Measurements from ENCODE around the gene GNPAT. TPM values are rescaled to one million over a fixed set of nuclear protein-coding genes. Genes with fewer than 3 reads are reported as not detected.

The GNPAT gene
- total RNA-seq, 1 experiment from 2014 or later, result 40.5 TPM

- CTCF ChIA-PET, result no interaction called here
- no TSS peak for BruUV-seq (replicated peaks)
- H3K27ac ChIP-seq (ENCODE audit: low read length), result no peak overlapping the region
Observed at GRCh38 chr1:231208980-231209379, 32.0 kb upstream of the GNPAT start.

GRCh38 chr1:231209531-231209930, 31.5 kb upstream of the GNPAT start:
- no peak overlapping the region for H3K27ac ChIP-seq (ENCODE audit: low read length)
- intact Hi-C loops (cut with micrococcal nuclease), result no loop called here
- ChIA-PET CTCF (no interaction called here), POLR2A (ENCODE audit: unreplicated experiment) (interaction anchor here (0.6 kb wide), 1 partner anchor 128 kb away, joined by 7 read pairs; the partner anchor contains the start of gene SPRTN)
- 0 out of 2 replicates have a peak, but pooled peaks cover 6% of the 10 kb centered on the region for H3K4me1 ChIP-seq (ENCODE audit: insufficient read depth, low read length)
- BruUV-seq (replicated peaks), result no TSS peak
- no peaks in the 10 kb centered on the region for H3K9me2 ChIP-seq (replicated peaks; ENCODE audit: low read length)
- H3K36me3 ChIP-seq (ENCODE audit: low read depth, low read length), result no peaks in the 10 kb centered on the region
- H3K4me2 ChIP-seq (ENCODE audit: low read length), result no peak overlapping the region
- no peaks in the 10 kb centered on the region for H3K9me3 ChIP-seq (ENCODE audit: low read length)
- H2AFZ ChIP-seq (ENCODE audit: low read length), result no peak overlapping the region
- TF ChIP-seq CTCF (conservative IDR thresholded peaks at IDR 0.05; ENCODE audit: low read depth, low read length) (no peak), EZH2 (IDR thresholded peaks at IDR 0.05; ENCODE audit: low read length, unreplicated experiment) (no peak), EZH2phosphoT487 (IDR thresholded peaks at IDR 0.05; ENCODE audit: borderline replicate concordance, low read length) (no peak)
- no peaks in the 10 kb centered on the region for H4K20me1 ChIP-seq (ENCODE audit: low read length)
- peaks cover 15% of the 10 kb centered on the region for H3K27me3 ChIP-seq (ENCODE audit: low read length)
- H3K79me2 ChIP-seq (ENCODE audit: low read length), result no peaks in the 10 kb centered on the region
- ATAC-seq (no peak), DNase-seq (no peak)
- no peaks in the 10 kb centered on the region for H3F3A ChIP-seq (ENCODE audit: low read length, unreplicated experiment)
- no peak overlapping the region for H3K4me3 ChIP-seq (ENCODE audit: low read length)
- H3K9ac ChIP-seq (ENCODE audit: low read length), result no peak overlapping the region

More at GRCh38 chr1:231208980-231209379, 32.0 kb upstream of the GNPAT start:
- no peaks in the 10 kb centered on the region for H3K79me2 ChIP-seq (ENCODE audit: low read length)
- intact Hi-C loops (cut with micrococcal nuclease), result no loop called here
- H3K9me2 ChIP-seq (replicated peaks; ENCODE audit: low read length), result no peaks in the 10 kb centered on the region
- no peaks in the 10 kb centered on the region for H3K9me3 ChIP-seq (ENCODE audit: low read length)
- no peak overlapping the region for H3K4me3 ChIP-seq (ENCODE audit: low read length)
- no peak for TF ChIP-seq CTCF (conservative IDR thresholded peaks at IDR 0.05; ENCODE audit: low read depth, low read length)
- TF ChIP-seq EZH2 (IDR thresholded peaks at IDR 0.05; ENCODE audit: low read length, unreplicated experiment), result no peak
- TF ChIP-seq EZH2phosphoT487 (IDR thresholded peaks at IDR 0.05; ENCODE audit: borderline replicate concordance, low read length), result no peak
- H3K4me2 ChIP-seq (ENCODE audit: low read length), result no peak overlapping the region
- no peak overlapping the region for H3K9ac ChIP-seq (ENCODE audit: low read length)
- 0 out of 2 replicates have a peak, but pooled peaks cover 6% of the 10 kb centered on the region for H3K4me1 ChIP-seq (ENCODE audit: insufficient read depth, low read length)
- POLR2A ChIA-PET (ENCODE audit: unreplicated experiment), result no interaction called here
- H3K36me3 ChIP-seq (ENCODE audit: low read depth, low read length), result no peaks in the 10 kb centered on the region
- no peaks in the 10 kb centered on the region for H4K20me1 ChIP-seq (ENCODE audit: low read length)
- DNase-seq (no peak), ATAC-seq (no peak)
- H3F3A ChIP-seq (ENCODE audit: low read length, unreplicated experiment), result no peaks in the 10 kb centered on the region
- H3K27me3 ChIP-seq (ENCODE audit: low read length), result peaks cover 20% of the 10 kb centered on the region
- no peak overlapping the region for H2AFZ ChIP-seq (ENCODE audit: low read length)

GRCh38 chr1:231210126-231210525, 30.9 kb upstream of the GNPAT start:
- ATAC-seq (no peak), DNase-seq (no peak)
- Histone ChIP-seq H3K79me2 (ENCODE audit: low read length) (no peaks in the 10 kb centered on the region), H2AFZ (ENCODE audit: low read length) (no peak overlapping the region), H4K20me1 (ENCODE audit: low read length) (no peaks in the 10 kb centered on the region), H3K27ac (ENCODE audit: low read length) (no peak overlapping the region), H3K9ac (ENCODE audit: low read length) (no peak overlapping the region), H3K27me3 (ENCODE audit: low read length) (peaks cover 9% of the 10 kb centered on the region), H3K9me2 (replicated peaks; ENCODE audit: low read length) (no peaks in the 10 kb centered on the region), H3K36me3 (ENCODE audit: low read depth, low read length) (no peaks in the 10 kb centered on the region), H3K4me1 (ENCODE audit: insufficient read depth, low read length) (0 out of 2 replicates have a peak, but pooled peaks cover 6% of the 10 kb centered on the region), H3F3A (ENCODE audit: low read length, unreplicated experiment) (no peaks in the 10 kb centered on the region), H3K4me3 (ENCODE audit: low read length) (no peak overlapping the region), H3K4me2 (ENCODE audit: low read length) (no peak overlapping the region), H3K9me3 (ENCODE audit: low read length) (no peaks in the 10 kb centered on the region)
- intact Hi-C loops (cut with micrococcal nuclease), result no loop called here
- POLR2A ChIA-PET (ENCODE audit: unreplicated experiment), result interaction anchor here (0.6 kb wide), 1 partner anchor 128 kb away, joined by 7 read pairs; the partner anchor contains the start of gene SPRTN
- no TSS peak for BruUV-seq (replicated peaks)
- CTCF ChIA-PET, result interaction anchor here (0.6 kb wide), 1 partner anchor 527 kb away, joined by 18 read pairs; no protein-coding TSS in a partner anchor
- TF ChIP-seq CTCF (conservative IDR thresholded peaks at IDR 0.05; ENCODE audit: low read depth, low read length), result no peak
- no peak for TF ChIP-seq EZH2phosphoT487 (IDR thresholded peaks at IDR 0.05; ENCODE audit: borderline replicate concordance, low read length)
- TF ChIP-seq EZH2 (IDR thresholded peaks at IDR 0.05; ENCODE audit: low read length, unreplicated experiment), result no peak
